ENCODE data around the gene ZPBP. TPM values are rescaled to one million over a fixed set of nuclear protein-coding genes. Genes with fewer than 3 reads are reported as not detected.

ZPBP gene
- total RNA-seq, 1 donor: not detected

DNA sequence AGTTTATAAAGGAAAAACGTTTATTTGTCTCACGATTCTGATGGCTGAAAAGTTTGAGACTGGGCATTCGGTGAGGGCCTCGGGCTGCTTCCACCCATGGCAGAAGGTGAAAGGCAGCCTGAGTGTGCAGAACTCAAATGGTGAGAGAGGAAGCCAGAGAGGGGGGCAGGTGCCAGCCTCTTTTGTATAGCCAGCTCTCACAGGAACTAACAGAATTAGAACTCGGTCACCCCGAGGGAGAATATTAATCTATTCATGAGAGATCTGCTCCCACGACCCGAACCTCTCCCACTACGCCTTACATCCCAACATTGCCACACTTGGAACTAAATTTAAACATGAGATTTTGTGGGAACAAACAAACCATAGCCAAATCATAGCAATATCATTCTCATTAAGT, 112.6 kb downstream of the ZPBP start:
- H3K4me1 ChIP-seq (ENCODE audit: insufficient read depth, low read length): no peaks in the 10 kb centered on the region
- H3K27me3 ChIP-seq (ENCODE audit: insufficient read depth, low read length): no peaks in the 10 kb centered on the region
- no peak for DNase-seq (ENCODE audit: insufficient read length, low spot score, missing footprints)
- no peak overlapping the region for H3K4me3 ChIP-seq (ENCODE audit: insufficient read depth, low read length)
- no peak overlapping the region for H3K27ac ChIP-seq (ENCODE audit: low read depth, low read length)
- H3K36me3 ChIP-seq (ENCODE audit: insufficient read depth, low read length): no peaks in the 10 kb centered on the region
- H3K9me3 ChIP-seq (ENCODE audit: low read depth, low read length): no peaks in the 10 kb centered on the region
- H4K20me1 ChIP-seq (ENCODE audit: insufficient read depth, low read length): no peaks in the 10 kb centered on the region
- no peak overlapping the region for H3K4me2 ChIP-seq (ENCODE audit: insufficient read depth, low read length)
- no peaks in the 10 kb centered on the region for H3K79me2 ChIP-seq (ENCODE audit: insufficient read depth, low read length)
- H2AFZ ChIP-seq (ENCODE audit: low read length): no peak overlapping the region
- no peak for TF ChIP-seq CTCF (IDR thresholded peaks at IDR 0.05; ENCODE audit: extremely low read depth, low read depth, low read length)

DNA sequence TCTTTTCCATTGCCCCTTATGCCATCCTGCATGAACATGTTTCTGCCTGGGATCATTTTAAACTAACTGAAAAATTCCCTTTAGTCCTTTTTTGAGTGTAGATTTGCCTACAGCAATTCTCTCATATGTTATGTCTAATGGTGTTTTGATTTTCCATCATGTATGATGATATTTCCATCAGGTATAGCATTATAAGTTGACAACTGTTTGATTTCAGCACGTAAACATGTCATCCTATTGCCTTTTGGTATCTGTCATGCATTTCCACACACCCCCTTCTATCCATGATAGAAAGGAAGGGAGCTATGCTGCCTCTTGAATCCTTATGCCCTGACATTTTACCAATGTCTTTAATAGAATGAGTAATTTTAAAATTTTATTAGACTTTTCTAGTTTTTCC, 116.8 kb downstream of the ZPBP start:
- no peaks in the 10 kb centered on the region for H3K9me3 ChIP-seq (ENCODE audit: low read depth, low read length)

GRCh38 chr7:49974035-49974434, 119.0 kb downstream of the ZPBP start:
- no peak for TF ChIP-seq CTCF (IDR thresholded peaks at IDR 0.05; ENCODE audit: extremely low read depth, low read depth, low read length)
- H2AFZ ChIP-seq (ENCODE audit: low read length): no peak overlapping the region
- H3K4me1 ChIP-seq (ENCODE audit: insufficient read depth, low read length): no peaks in the 10 kb centered on the region
- no peaks in the 10 kb centered on the region for H4K20me1 ChIP-seq (ENCODE audit: insufficient read depth, low read length)
- no peak overlapping the region for H3K27ac ChIP-seq (ENCODE audit: low read depth, low read length)
- no peak for DNase-seq (ENCODE audit: insufficient read length, low spot score, missing footprints)
- H3K36me3 ChIP-seq (ENCODE audit: insufficient read depth, low read length): no peaks in the 10 kb centered on the region
- H3K79me2 ChIP-seq (ENCODE audit: insufficient read depth, low read length): no peaks in the 10 kb centered on the region
- H3K4me3 ChIP-seq (ENCODE audit: insufficient read depth, low read length): no peak overlapping the region
- H3K4me2 ChIP-seq (ENCODE audit: insufficient read depth, low read length): no peak overlapping the region
- H3K9me3 ChIP-seq (ENCODE audit: low read depth, low read length): no peaks in the 10 kb centered on the region
- H3K27me3 ChIP-seq (ENCODE audit: insufficient read depth, low read length): no peaks in the 10 kb centered on the region

More for the DNA sequence above, 116.8 kb downstream of the ZPBP start:
- DNase-seq (ENCODE audit: insufficient read length, low spot score, missing footprints): no peak
- Histone ChIP-seq H3K4me3 (ENCODE audit: insufficient read depth, low read length) (no peak overlapping the region), H3K27me3 (ENCODE audit: insufficient read depth, low read length) (no peaks in the 10 kb centered on the region), H3K36me3 (ENCODE audit: insufficient read depth, low read length) (no peaks in the 10 kb centered on the region), H3K4me2 (ENCODE audit: insufficient read depth, low read length) (no peak overlapping the region), H3K79me2 (ENCODE audit: insufficient read depth, low read length) (no peaks in the 10 kb centered on the region), H4K20me1 (ENCODE audit: insufficient read depth, low read length) (no peaks in the 10 kb centered on the region), H2AFZ (ENCODE audit: low read length) (no peak overlapping the region), H3K27ac (ENCODE audit: low read depth, low read length) (no peak overlapping the region), H3K4me1 (ENCODE audit: insufficient read depth, low read length) (no peaks in the 10 kb centered on the region)
- no peak for TF ChIP-seq CTCF (IDR thresholded peaks at IDR 0.05; ENCODE audit: extremely low read depth, low read depth, low read length)

DNA sequence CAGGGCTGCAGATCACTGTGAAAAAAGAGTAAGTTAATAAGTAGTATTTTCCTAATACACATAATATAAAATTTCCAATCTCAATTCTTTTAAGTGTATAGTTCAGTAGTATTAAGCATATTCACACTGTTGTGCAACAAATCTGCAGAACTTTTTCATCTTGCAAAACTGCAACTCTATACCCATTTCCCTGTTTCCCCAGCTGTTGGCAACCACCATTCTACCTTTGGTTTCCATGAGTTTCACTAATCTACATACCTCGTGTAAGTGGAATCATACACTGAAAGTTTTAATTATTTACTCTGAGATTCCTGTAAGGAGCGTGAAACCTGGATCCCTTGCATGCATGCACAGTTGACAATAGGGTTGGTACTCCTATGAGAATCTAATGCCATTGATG, 155.4 kb downstream of the ZPBP start:
- Histone ChIP-seq H3K27ac (ENCODE audit: low read depth, low read length) (no peak overlapping the region), H3K4me2 (ENCODE audit: insufficient read depth, low read length) (no peak overlapping the region), H4K20me1 (ENCODE audit: insufficient read depth, low read length) (no peaks in the 10 kb centered on the region), H3K4me3 (ENCODE audit: insufficient read depth, low read length) (no peak overlapping the region), H3K27me3 (ENCODE audit: insufficient read depth, low read length) (no peaks in the 10 kb centered on the region), H3K79me2 (ENCODE audit: insufficient read depth, low read length) (no peaks in the 10 kb centered on the region), H3K4me1 (ENCODE audit: insufficient read depth, low read length) (no peaks in the 10 kb centered on the region), H2AFZ (ENCODE audit: low read length) (no peak overlapping the region), H3K36me3 (ENCODE audit: insufficient read depth, low read length) (no peaks in the 10 kb centered on the region), H3K9me3 (ENCODE audit: low read depth, low read length) (no peaks in the 10 kb centered on the region)
- DNase-seq (ENCODE audit: insufficient read length, low spot score, missing footprints): no peak
- no peak for TF ChIP-seq CTCF (IDR thresholded peaks at IDR 0.05; ENCODE audit: extremely low read depth, low read depth, low read length)
